Brain microvascular endothelial cell (primary cell): ENCODE data around the gene MND1.

ENCODE experiments used
- DNase-seq: peaks from one replicate; pipeline ENCODE4 v3.0.0-alpha.2; 2020
- H3K27ac ChIP-seq: fragments of 250-450 bp; sonication (Bioruptor Pico); 2 replicates; pipeline ENCODE4 v1.5.1; 2020; ENCODE audit warnings: mild to moderate bottlenecking, moderate library complexity
- H3K27me3 ChIP-seq: fragments of 250-450 bp; sonication (Bioruptor Pico); replicated peaks from 2 replicates; pipeline ENCODE4 v1.5.1; 2020; ENCODE audit warnings: mild to moderate bottlenecking
- H3K36me3 ChIP-seq: fragments of 250-450 bp; sonication (Bioruptor Pico); replicated peaks from 2 replicates; pipeline ENCODE4 v1.5.1; 2020; ENCODE audit warnings: mild to moderate bottlenecking
- H3K4me3 ChIP-seq: 2 replicates; pipeline ENCODE4 v1.5.1; 2011; ENCODE audit warnings: low read depth, mild to moderate bottlenecking, control low read depth, low read length, moderate library complexity
- CTCF ChIP-seq: IDR thresholded peaks from 2 replicates; pipeline ENCODE4 v1.5.1; 2011; ENCODE audit warnings: low read depth, mild to moderate bottlenecking, moderate library complexity, low read length, control low read depth, inconsistent platforms; ENCODE audit errors: missing control alignments
- in situ Hi-C: cut with HindIII; loops from 2 replicates; pipeline ENCODE4 v1.10.0; 2017; ENCODE audit warnings: low sequenced_read_pairs, low pct_ligation_motif_present

Gene MND1

DNA sequence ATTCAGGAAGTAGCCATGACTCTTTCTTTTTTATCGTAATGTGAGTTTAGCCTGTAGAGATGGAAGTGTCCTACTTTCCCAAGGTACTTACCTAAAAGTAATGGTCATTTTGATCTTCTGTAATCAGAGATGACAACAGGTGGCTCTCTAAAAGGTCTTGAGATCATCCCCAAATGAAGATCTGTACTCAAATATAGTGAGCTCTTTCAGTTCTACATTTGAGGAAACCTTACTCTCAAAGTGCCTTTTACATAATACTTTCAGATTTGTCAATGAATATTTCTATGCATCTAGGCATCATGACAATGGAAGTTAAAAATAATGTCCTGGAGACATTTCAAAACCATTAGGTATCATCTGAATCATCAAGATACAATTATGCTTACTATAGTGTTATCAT lies 17.2 kb upstream of the MND1 start:
- DNase-seq = no peak
- Histone ChIP-seq H3K27me3 (no peaks in the 10 kb centered on the region), H3K27ac (no peak overlapping the region), H3K4me3 (no peak overlapping the region), H3K36me3 (no peaks in the 10 kb centered on the region)
- TF ChIP-seq CTCF = no peak
- in situ Hi-C loops = no loop called here

DNA sequence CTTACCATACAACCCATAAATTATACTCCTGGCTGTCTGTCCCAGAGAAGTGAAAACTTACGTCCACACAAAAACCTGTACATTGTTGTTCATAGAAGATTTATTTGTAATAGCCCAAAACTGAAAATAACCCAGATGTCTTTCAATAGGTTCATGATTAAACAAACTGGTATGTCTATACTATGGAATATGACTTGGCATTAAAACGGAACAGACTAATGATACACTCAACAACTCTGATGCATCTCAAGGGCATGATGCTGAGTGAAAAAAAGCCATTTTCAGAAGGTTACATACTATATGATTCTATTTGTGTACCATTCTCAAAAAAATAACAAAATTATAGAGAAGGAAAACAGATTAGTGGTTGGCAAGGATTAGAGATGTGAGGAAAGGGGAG lies 11.6 kb upstream of the MND1 start:
- Histone ChIP-seq H3K27ac (no peak overlapping the region), H3K36me3 (no peaks in the 10 kb centered on the region), H3K4me3 (no peak overlapping the region), H3K27me3 (no peaks in the 10 kb centered on the region)
- no peak for DNase-seq
- TF ChIP-seq CTCF = no peak
- in situ Hi-C loops = no loop called here

DNA sequence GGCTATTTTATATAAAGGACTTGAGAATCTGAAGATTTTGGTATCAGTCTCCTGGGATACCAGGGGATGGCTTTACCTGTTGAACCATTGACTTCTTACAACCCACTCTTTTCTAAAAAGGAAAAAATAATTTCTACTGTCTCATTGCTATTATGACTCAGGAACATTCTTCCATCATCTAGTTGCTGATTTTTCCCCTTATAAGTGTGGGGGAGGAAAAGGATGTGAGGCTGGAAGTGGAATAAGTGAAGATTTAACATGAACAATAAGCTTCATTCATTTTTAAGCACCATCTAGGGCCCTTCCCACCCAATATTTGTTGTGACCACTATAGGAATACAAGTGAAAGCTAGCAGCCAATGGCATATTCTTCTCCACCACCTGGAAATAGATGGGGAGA lies 10.6 kb upstream of the MND1 start:
- no peaks in the 10 kb centered on the region for H3K36me3 ChIP-seq

DNA sequence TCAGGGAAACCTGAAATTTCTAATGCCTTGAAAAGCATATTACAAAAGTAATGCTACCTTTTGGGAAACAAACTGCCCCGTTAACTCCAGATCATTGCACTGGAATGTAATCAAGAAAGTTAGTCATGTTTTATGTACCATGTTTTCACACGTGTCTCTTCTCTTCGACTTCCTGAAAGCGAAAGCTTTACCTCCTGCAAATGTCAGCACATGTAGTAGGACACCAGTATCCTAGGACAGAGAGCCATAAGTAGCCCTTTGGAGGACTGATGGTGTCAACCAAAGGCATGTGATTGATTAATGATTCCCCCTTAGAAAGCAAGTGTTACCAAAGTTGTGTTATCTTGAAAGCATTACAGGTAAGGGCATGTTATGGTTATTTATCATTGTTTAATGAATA lies 8.8 kb upstream of the MND1 start:
- H3K27me3 ChIP-seq = no peaks in the 10 kb centered on the region
- no peak overlapping the region for H3K27ac ChIP-seq
- no peak for DNase-seq
- TF ChIP-seq CTCF = no peak
- no peaks in the 10 kb centered on the region for H3K36me3 ChIP-seq
- in situ Hi-C loops = no loop called here
- H3K4me3 ChIP-seq = no peak overlapping the region

More for the DNA sequence above, 10.6 kb upstream of the MND1 start:
- DNase-seq = no peak
- Histone ChIP-seq H3K27ac (no peak overlapping the region), H3K27me3 (no peaks in the 10 kb centered on the region), H3K4me3 (no peak overlapping the region)
- no peak for TF ChIP-seq CTCF
- in situ Hi-C loops = no loop called here

GRCh38 chr4:153337686-153338085 lies 6.8 kb upstream of the MND1 start:
- in situ Hi-C loops = no loop called here

More at GRCh38 chr4:153337686-153338085, 6.8 kb upstream of the MND1 start:
- no peak for DNase-seq
- H3K36me3 ChIP-seq = no peaks in the 10 kb centered on the region
- H3K27me3 ChIP-seq = no peaks in the 10 kb centered on the region
- H3K27ac ChIP-seq = no peak overlapping the region
- TF ChIP-seq CTCF = no peak
- H3K4me3 ChIP-seq = no peak overlapping the region
